Uterus (tissue), 4 donors: ENCODE data around the gene AUH. TPM values are rescaled to one million over a fixed set of nuclear protein-coding genes. Genes with fewer than 3 reads are reported as not detected.
"Not testable (repeated sequence)": the region's sequence is repeated elsewhere in the genome, so short reads cannot be mapped to it uniquely, and the experiment has no call there.

Source experiments
- DNase-seq, 2 donors: peaks; one replicate each; pipeline ENCODE4 v3.0.0-alpha.2; 2019 to 2020
- H3K27ac ChIP-seq, 2 donors: fragments of 200-600 bp; sonication (generic); 1 replicate in 1 of 2; 2 replicates in 1 of 2; pipeline ENCODE4 v1.5.1; 2016 to 2018
- H3K27me3 ChIP-seq, 2 donors: fragments of 200-600 bp; sonication (generic); one replicate each; pipeline ENCODE4 v1.5.1; 2018 to 2019; ENCODE audit warnings: control low read depth in 1 of 2
- H3K36me3 ChIP-seq, 2 donors: fragments of 200-600 bp; sonication (generic); one replicate each; pipeline ENCODE4 v1.5.1; 2019; ENCODE audit warnings: control low read depth in 1 of 2
- H3K4me1 ChIP-seq, 2 donors: fragments of 200-600 bp; sonication (generic); one replicate each; pipeline ENCODE4 v1.5.1; 2018 to 2019; ENCODE audit warnings: control low read depth in 1 of 2
- H3K4me3 ChIP-seq, 2 donors: fragments of 200-600 bp; sonication (generic); 1 replicate in 1 of 2; 2 replicates in 1 of 2; pipeline ENCODE4 v1.5.1; 2018 to 2019; ENCODE audit warnings: mild to moderate bottlenecking in 1 of 2
- H3K9me3 ChIP-seq, 2 donors: fragments of 200-600 bp; sonication (generic); one replicate each; pipeline ENCODE4 v1.5.1; 2019; ENCODE audit warnings: control low read depth in 1 of 2
- POLR2A ChIP-seq, 2 donors: fragments of 450-650 bp; IDR thresholded peaks; one replicate each; pipeline ENCODE4 v1.6.1; 2016; ENCODE audit warnings: antibody characterized with exemption in 2 of 2, mild to moderate bottlenecking in 1 of 2, moderate library complexity in 1 of 2
- intact Hi-C: fragments of 100-400 bp; cut with DNase I; formaldehyde crosslinking; loops from one replicate; pipeline ENCODE4 v1.15.1; 2023; ENCODE audit warnings: low total_unique reads
- total RNA-seq, 4 donors: library from RNA; depleted of rRNA in 3 of 4; stranded (reverse); fragments of >200 nt in 3 of 4; gene quantifications; one replicate each; pipeline versions ENCODE4 v1.1.0 to v1.2.4, GENCODE V29; 2014 to 2023
- TF ChIP-seq, protein P1 (sequence below), 4 experiments: fragments of 200-600 bp in 2 of 4; fragments of 450-650 bp in 2 of 4; sonication (generic) in 2 of 4; IDR thresholded peaks; one replicate each; pipeline ENCODE4 v1.5.1; 2016 to 2019; ENCODE audit warnings: antibody characterized with exemption in 4 of 4, mild to moderate bottlenecking in 2 of 4, moderate library complexity in 1 of 4
- donor health status: DM: yes; HTN: yes; CAD: no.

AUH gene
- total RNA-seq, 4 donors from 2014 or later, result 4.4 to 36.7 (median 23.7) TPM

DNA sequence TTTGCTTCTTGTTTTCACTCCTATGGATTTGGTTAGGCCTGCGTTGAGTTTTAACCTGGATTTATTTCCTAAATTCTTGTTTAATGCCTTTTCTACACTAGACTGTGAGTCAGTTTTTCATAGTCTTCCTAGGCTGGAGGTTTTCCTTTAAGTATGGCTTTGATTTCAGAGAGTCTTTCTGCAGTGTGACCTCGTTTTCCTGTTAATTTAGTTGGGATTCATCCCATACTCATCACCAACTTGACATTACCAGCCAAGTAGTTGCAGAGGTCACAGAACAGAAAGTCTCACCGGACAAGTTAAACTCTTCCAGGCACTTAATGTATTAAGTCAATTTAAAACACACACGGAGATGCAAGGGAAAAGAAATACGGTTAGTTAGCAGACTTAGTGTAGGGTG is 29.7 kb upstream of the AUH start:
- no peaks in the 10 kb centered on the region for H3K27me3 ChIP-seq
- no peaks in the 10 kb centered on the region for H3K9me3 ChIP-seq
- no peak overlapping the region for H3K27ac ChIP-seq
- intact Hi-C loops, result no loop called here
- no peaks in the 10 kb centered on the region for H3K36me3 ChIP-seq
- DNase-seq, result no peak
- TF ChIP-seq, protein P1, sequence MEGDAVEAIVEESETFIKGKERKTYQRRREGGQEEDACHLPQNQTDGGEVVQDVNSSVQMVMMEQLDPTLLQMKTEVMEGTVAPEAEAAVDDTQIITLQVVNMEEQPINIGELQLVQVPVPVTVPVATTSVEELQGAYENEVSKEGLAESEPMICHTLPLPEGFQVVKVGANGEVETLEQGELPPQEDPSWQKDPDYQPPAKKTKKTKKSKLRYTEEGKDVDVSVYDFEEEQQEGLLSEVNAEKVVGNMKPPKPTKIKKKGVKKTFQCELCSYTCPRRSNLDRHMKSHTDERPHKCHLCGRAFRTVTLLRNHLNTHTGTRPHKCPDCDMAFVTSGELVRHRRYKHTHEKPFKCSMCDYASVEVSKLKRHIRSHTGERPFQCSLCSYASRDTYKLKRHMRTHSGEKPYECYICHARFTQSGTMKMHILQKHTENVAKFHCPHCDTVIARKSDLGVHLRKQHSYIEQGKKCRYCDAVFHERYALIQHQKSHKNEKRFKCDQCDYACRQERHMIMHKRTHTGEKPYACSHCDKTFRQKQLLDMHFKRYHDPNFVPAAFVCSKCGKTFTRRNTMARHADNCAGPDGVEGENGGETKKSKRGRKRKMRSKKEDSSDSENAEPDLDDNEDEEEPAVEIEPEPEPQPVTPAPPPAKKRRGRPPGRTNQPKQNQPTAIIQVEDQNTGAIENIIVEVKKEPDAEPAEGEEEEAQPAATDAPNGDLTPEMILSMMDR (IDR thresholded peaks at IDR 0.05), result no peak
- no peak for TF ChIP-seq POLR2A (IDR thresholded peaks at IDR 0.05)
- H3K4me1 ChIP-seq, result no peaks in the 10 kb centered on the region
- no peak overlapping the region for H3K4me3 ChIP-seq

DNA sequence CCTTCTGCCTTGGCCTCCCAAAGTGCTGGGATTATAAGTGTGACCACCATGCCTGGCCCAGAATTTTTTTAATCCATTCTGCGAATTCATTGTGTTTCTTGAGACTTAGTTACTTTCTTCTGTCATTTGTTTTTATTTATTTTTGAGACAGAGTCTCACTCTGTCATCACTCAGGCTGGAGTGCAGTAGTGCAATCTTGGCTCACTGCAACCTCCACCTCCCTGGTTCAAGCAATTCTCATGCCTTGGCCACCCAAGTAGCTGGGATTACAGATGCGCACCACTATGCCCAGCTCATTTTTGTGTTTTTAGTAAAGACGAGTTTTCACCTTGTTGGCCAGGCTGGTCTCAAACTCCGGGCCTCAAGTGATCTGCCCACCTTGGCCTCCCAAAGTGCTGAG is 28.0 kb upstream of the AUH start:
- H3K27me3 ChIP-seq, H3K4me3 ChIP-seq, intact Hi-C loops, H3K9me3 ChIP-seq, H3K36me3 ChIP-seq, H3K27ac ChIP-seq, H3K4me1 ChIP-seq, DNase-seq: not testable (repeated sequence)

DNA sequence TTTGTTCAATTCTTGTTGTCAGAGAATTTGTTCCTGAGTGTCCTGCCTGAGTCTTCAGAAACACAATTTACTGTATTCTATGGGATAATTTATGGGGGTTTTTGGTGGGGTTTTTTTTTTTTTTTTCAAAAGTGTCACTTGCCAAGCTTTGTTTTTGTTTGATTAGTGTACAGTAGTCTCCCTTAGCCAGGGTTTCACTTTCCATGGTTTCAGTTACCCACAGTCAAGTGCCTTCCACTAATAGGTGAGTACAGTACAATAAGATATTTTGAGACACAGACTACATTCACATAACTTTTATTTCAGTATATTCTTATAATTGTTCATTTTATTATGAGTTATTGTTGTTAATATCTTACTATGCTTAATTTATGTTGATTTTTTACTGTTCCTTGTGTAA is 25.0 kb upstream of the AUH start:
- Histone ChIP-seq H3K36me3 (no peaks in the 10 kb centered on the region), H3K27me3 (no peaks in the 10 kb centered on the region), H3K27ac (no peak overlapping the region), H3K4me1 (no peaks in the 10 kb centered on the region), H3K4me3 (no peak overlapping the region), H3K9me3 (no peaks in the 10 kb centered on the region)
- TF ChIP-seq, protein P1 (IDR thresholded peaks at IDR 0.05), result no peak
- no peak for TF ChIP-seq POLR2A (IDR thresholded peaks at IDR 0.05)
- intact Hi-C loops, result no loop called here
- no peak for DNase-seq

DNA sequence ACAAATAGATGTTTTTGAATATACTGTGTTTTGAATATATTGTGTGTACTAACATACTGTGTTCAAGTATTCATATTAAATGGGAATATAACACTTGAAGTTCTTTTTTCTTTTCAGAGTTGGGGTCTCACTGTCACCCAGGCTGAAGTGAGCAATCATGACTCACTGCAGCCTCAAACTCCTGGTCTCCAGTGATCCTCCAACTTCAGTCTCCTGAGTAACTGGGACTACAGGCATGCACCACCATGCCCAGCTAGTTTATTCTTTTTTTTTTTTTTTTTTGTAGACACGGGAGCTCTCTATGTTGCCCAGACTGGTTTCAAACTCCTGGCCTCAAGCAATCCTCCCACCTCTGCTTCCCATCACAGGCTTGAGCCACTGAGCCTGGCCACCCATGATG is 23.2 kb upstream of the AUH start:
- DNase-seq, result no peak
- no peak overlapping the region for H3K27ac ChIP-seq
- H3K9me3 ChIP-seq, result no peaks in the 10 kb centered on the region
- H3K27me3 ChIP-seq, result no peaks in the 10 kb centered on the region
- intact Hi-C loops, result no loop called here
- no peaks in the 10 kb centered on the region for H3K36me3 ChIP-seq
- no peak overlapping the region for H3K4me3 ChIP-seq
- TF ChIP-seq POLR2A (IDR thresholded peaks at IDR 0.05), result no peak
- TF ChIP-seq, protein P1 (IDR thresholded peaks at IDR 0.05), result no peak
- no peaks in the 10 kb centered on the region for H3K4me1 ChIP-seq

DNA sequence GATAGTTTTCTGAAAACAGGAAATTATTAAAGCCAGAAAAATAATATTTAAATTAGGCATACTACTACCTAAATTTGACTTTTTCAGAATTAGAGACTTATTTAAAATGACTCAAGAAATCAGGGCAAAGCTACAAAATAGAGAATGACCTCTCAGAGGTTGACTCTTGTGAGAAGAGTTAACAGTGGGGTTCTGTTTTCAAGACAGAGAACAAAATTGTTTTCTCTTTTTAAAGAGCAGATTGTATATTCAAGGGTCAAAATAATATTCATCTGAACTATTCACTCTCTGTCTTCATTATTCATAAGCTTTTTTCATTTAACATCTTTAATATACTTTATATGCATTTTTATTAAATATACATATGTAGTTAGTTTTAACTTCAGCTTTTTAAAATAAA is 21.9 kb upstream of the AUH start:
- Histone ChIP-seq H3K9me3 (no peaks in the 10 kb centered on the region), H3K4me3 (no peak overlapping the region), H3K27me3 (no peaks in the 10 kb centered on the region), H3K36me3 (no peaks in the 10 kb centered on the region), H3K27ac (no peak overlapping the region), H3K4me1 (no peaks in the 10 kb centered on the region)
- TF ChIP-seq POLR2A (IDR thresholded peaks at IDR 0.05), result no peak
- TF ChIP-seq, protein P1 (IDR thresholded peaks at IDR 0.05), result no peak
- DNase-seq, result no peak
- intact Hi-C loops, result no loop called here

DNA sequence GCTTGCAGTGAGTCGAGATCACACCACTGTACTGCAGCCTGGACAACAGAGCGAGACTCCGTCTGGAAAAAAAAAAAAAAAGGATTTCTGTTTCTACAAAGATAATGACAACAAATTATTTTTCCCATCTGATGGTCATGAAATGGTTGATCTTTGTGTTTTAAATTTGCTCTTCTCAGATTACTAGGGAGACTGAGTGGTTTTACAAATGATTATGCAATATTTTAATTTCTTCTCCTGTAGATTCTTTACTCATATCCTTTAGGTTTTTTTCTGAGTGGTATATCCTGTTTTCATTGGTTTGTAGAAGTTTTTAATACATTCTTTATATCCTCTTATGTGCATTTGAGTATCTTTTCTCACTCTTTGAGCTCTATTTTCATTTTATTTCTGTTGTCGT is 20.6 kb upstream of the AUH start:
- Histone ChIP-seq H3K4me1 (no peaks in the 10 kb centered on the region), H3K27me3 (no peaks in the 10 kb centered on the region), H3K9me3 (no peaks in the 10 kb centered on the region), H3K36me3 (no peaks in the 10 kb centered on the region), H3K4me3 (no peak overlapping the region), H3K27ac (no peak overlapping the region)
- TF ChIP-seq, protein P1 (IDR thresholded peaks at IDR 0.05), result no peak
- TF ChIP-seq POLR2A (IDR thresholded peaks at IDR 0.05), result no peak
- intact Hi-C loops, result no loop called here
- DNase-seq, result no peak
